ENCODE data around the gene ITGA11. TPM values are rescaled to one million over a fixed set of nuclear protein-coding genes. Genes with fewer than 3 reads are reported as not detected.

ITGA11 gene
- total and polyA plus RNA-seq, 8 donors = 0.19 to 4.1 (median 0.66) TPM

- FAIRE-seq (no peak), DNase-seq (no peak), ATAC-seq (peak in 1 of 4 donors; percentile 51)
- Histone ChIP-seq H3K4me3 (no peak overlapping the region), H3K4me1 (peaks cover 0 to 3% (median 0%) of the 10 kb centered on the region in 3 donors), H3K27ac (no peak overlapping the region), H3K36me3 (no peaks in the 10 kb centered on the region), H3K27me3 (no peaks in the 10 kb centered on the region), H3K9me3 (no peaks in the 10 kb centered on the region)
- no peak for TF ChIP-seq CTCF (IDR thresholded peaks at IDR 0.05)
- WGBS, 2 donors = 67% methylated on average over 15 of the region's 15 CpGs
- intact Hi-C loops (cut with DNase I) = no loop called here
These were observed 91.0 kb downstream of the ITGA11 start for GRCh38 chr15:68340726-68341671.

GRCh38 chr15:68339481-68339880 lies 92.5 kb downstream of the ITGA11 start:
- H3K4me3 ChIP-seq = no peak overlapping the region
- intact Hi-C loops (cut with DNase I) = no loop called here
- no peaks in the 10 kb centered on the region for H3K36me3 ChIP-seq
- 84 to 91% methylated on average over 10 of the region's 10 CpGs for WGBS, 2 donors
- DNase-seq (no peak), FAIRE-seq (no peak), ATAC-seq (no peak)
- H3K9me3 ChIP-seq = no peaks in the 10 kb centered on the region
- no peaks in the 10 kb centered on the region for H3K27me3 ChIP-seq
- H3K4me1 ChIP-seq = peaks cover 0 to 3% (median 0%) of the 10 kb centered on the region in 3 donors
- TF ChIP-seq CTCF (IDR thresholded peaks at IDR 0.05) = no peak
- H3K27ac ChIP-seq = no peak overlapping the region

- Histone ChIP-seq H3K9me3 (no peaks in the 10 kb centered on the region), H3K27me3 (no peaks in the 10 kb centered on the region), H3K27ac (no peak overlapping the region), H3K4me1 (peaks cover 0 to 3% (median 0%) of the 10 kb centered on the region in 3 donors), H3K36me3 (no peaks in the 10 kb centered on the region), H3K4me3 (no peak overlapping the region)
- DNase-seq = no peak
- no peak for ATAC-seq
- TF ChIP-seq CTCF (IDR thresholded peaks at IDR 0.05) = no peak
- intact Hi-C loops (cut with DNase I) = no loop called here
- WGBS, 2 donors = 51 to 55% methylated on average over 6 of the region's 6 CpGs
- no peak for FAIRE-seq
These were observed 94.1 kb downstream of the ITGA11 start for GRCh38 chr15:68337826-68338225.

GRCh38 chr15:68336516-68336915 lies 95.4 kb downstream of the ITGA11 start:
- TF ChIP-seq CTCF (IDR thresholded peaks at IDR 0.05) = no peak
- no peak for FAIRE-seq
- 74 to 87% methylated on average over 7 of the region's 7 CpGs for WGBS, 2 donors

GRCh38 chr15:68335655-68336054 lies 96.3 kb downstream of the ITGA11 start:
- 60 to 63% methylated on average over 14 of the region's 14 CpGs for WGBS, 2 donors
- DNase-seq (peak in 1 of 6 donors; percentile 21), FAIRE-seq (no peak), ATAC-seq (peak in 3 of 4 donors; percentile 22 to 55 (median 35))
- Histone ChIP-seq H3K4me3 (no peak overlapping the region), H3K36me3 (no peaks in the 10 kb centered on the region), H3K4me1 (no peaks in the 10 kb centered on the region), H3K9me3 (no peaks in the 10 kb centered on the region), H3K27me3 (no peaks in the 10 kb centered on the region), H3K27ac (peak overlapping the region in 3 of 4 donors; percentile 60 to 76 (median 67))
- TF ChIP-seq CTCF (IDR thresholded peaks at IDR 0.05) = no peak
- intact Hi-C loops (cut with DNase I) = no loop called here

More at GRCh38 chr15:68336516-68336915, 95.4 kb downstream of the ITGA11 start:
- Histone ChIP-seq H3K27ac (no peak overlapping the region), H3K4me1 (peaks cover 0 to 3% (median 0%) of the 10 kb centered on the region in 3 donors), H3K36me3 (no peaks in the 10 kb centered on the region), H3K4me3 (no peak overlapping the region), H3K27me3 (no peaks in the 10 kb centered on the region), H3K9me3 (no peaks in the 10 kb centered on the region)
- no peak for DNase-seq
- intact Hi-C loops (cut with DNase I) = no loop called here
- no peak for ATAC-seq
